K562 (cell line): ENCODE measurements around the gene MFAP3. TPM values are rescaled to one million over a fixed set of nuclear protein-coding genes. Genes with fewer than 3 reads are reported as not detected.

Experiments used
- E2F6 ChIP-seq, 2 experiments: IDR thresholded peaks; 2 replicates each; pipeline ENCODE4 v1.6.1; 2011; ENCODE audit warnings: borderline replicate concordance in 1 of 2, control low read depth in 1 of 2, low read depth in 1 of 2, low read length in 1 of 2, mild to moderate bottlenecking in 1 of 2, mixed read lengths in 1 of 2, moderate library complexity in 1 of 2; ENCODE audit not compliant: insufficient read depth in 1 of 2, insufficient read length in 1 of 2, poor library complexity in 1 of 2, severe bottlenecking in 1 of 2; ENCODE audit errors: extremely low read depth in 1 of 2
- ELF1 ChIP-seq: fragments of 200-800 bp; sonication (Bioruptor generic); IDR thresholded peaks from 2 replicates; pipeline ENCODE4 v1.6.1; 2016; ENCODE audit warnings: missing genetic modification characterization, missing compliant biosample characterization
- ELK3 ChIP-seq: fragments of 450-650 bp; formaldehyde crosslinking; IDR thresholded peaks from 2 replicates; pipeline ENCODE4 v1.4.0; 2020; ENCODE audit warnings: mild to moderate bottlenecking
- FOXP1 ChIP-seq: sonication (generic); formaldehyde crosslinking; IDR thresholded peaks from 2 replicates; pipeline ENCODE4 v1.8.0; 2022; ENCODE audit warnings: mild to moderate bottlenecking, missing genetic modification reagents
- GTF2B ChIP-seq: IDR thresholded peaks from 2 replicates; pipeline ENCODE4 v1.6.1; 2011; ENCODE audit not compliant: insufficient read length; ENCODE audit errors: extremely low read depth
- HDAC2 ChIP-seq: fragments of 450-650 bp; IDR thresholded peaks from 2 replicates; pipeline ENCODE4 v1.6.1; 2016; ENCODE audit warnings: mild to moderate bottlenecking
- HMG20A ChIP-seq: fragments of 450-650 bp; formaldehyde crosslinking; conservative IDR thresholded peaks from 2 replicates; pipeline ENCODE4 v1.4.0; 2020; ENCODE audit warnings: mild to moderate bottlenecking, mixed read lengths
- JUNB ChIP-seq: fragments of 450-650 bp; formaldehyde crosslinking; conservative IDR thresholded peaks from 2 replicates; pipeline ENCODE4 v1.4.0; 2020; ENCODE audit warnings: mild to moderate bottlenecking
- MITF ChIP-seq: IDR thresholded peaks from 2 replicates; pipeline ENCODE4 v1.6.1; 2014; ENCODE audit warnings: antibody characterized with exemption
- MLLT1 ChIP-seq, 2 experiments: fragments of 450-650 bp; IDR thresholded peaks; 2 replicates each; pipeline ENCODE4 v1.6.1; 2016
- MTA3 ChIP-seq: fragments of 450-650 bp; formaldehyde crosslinking; IDR thresholded peaks from 2 replicates; pipeline ENCODE4 v1.6.1; 2017; ENCODE audit warnings: mild to moderate bottlenecking, borderline replicate concordance
- SRSF9 ChIP-seq: fragments of 200-400 bp; formaldehyde crosslinking; IDR thresholded peaks from 2 replicates; pipeline ENCODE4 v1.6.1; 2017; ENCODE audit warnings: low read depth, low read length, borderline replicate concordance
- ZNF165 ChIP-seq: fragments of 250-450 bp; sonication (Bioruptor Pico); IDR thresholded peaks from 2 replicates; pipeline ENCODE4 v1.4.0; 2020; ENCODE audit warnings: borderline replicate concordance
- ZNF184 ChIP-seq: sonication (generic); formaldehyde crosslinking; IDR thresholded peaks from 2 replicates; pipeline ENCODE4 v1.5.0; 2020; ENCODE audit warnings: missing genetic modification reagents
- ZNF280A ChIP-seq: fragments of 450-650 bp; IDR thresholded peaks from 2 replicates; pipeline ENCODE4 v1.6.1; 2018; ENCODE audit warnings: mild to moderate bottlenecking, low read depth; ENCODE audit not compliant: partially characterized antibody
- ZNF282 ChIP-seq: sonication (generic); formaldehyde crosslinking; IDR thresholded peaks from 2 replicates; pipeline ENCODE4 v1.8.1; 2023; ENCODE audit warnings: missing genetic modification reagents
- ZNF445 ChIP-seq: fragments of 250-450 bp; sonication (Bioruptor Pico); IDR thresholded peaks from 2 replicates; pipeline ENCODE4 v1.4.0; 2020; ENCODE audit warnings: low read depth, mild to moderate bottlenecking, moderate library complexity
- ZNF740 ChIP-seq, 3 experiments: fragments of 200-800 bp in 1 of 3; sonication (Bioruptor generic) in 1 of 3; sonication (generic) in 1 of 3; formaldehyde crosslinking in 1 of 3; IDR thresholded peaks; 2 replicates each; pipeline versions ENCODE4 v1.6.1 to v1.8.0; 2016 to 2022; ENCODE audit warnings: mild to moderate bottlenecking in 2 of 3, missing compliant biosample characterization in 2 of 3, missing genetic modification characterization in 2 of 3, missing genetic modification reagents in 1 of 3
- polyA plus RNA-seq, 8 experiments: library from polyadenylated mRNA; depleted of rRNA in 4 of 8; stranded (reverse) in 5 of 8; unstranded in 3 of 8; fragments of >200 nt; fragmentation: Nextera tagmentation in 2 of 8; fragmentation: Illumina TruSeq in 1 of 8; extraction: Ambion mirVana in 2 of 8; extraction: Trizol in 1 of 8; gene quantifications; 2 replicates each; pipeline versions ENCODE4 v1.2.1 to v1.2.3, GENCODE V29; 2011 to 2014; ENCODE audit warnings: inconsistent platforms in 1 of 8, missing spikeins in 1 of 8
- total RNA-seq, 7 experiments: library from RNA; depleted of rRNA in 6 of 7; stranded (reverse); fragments of >200 nt in 6 of 7; fragmentation: Illumina TruSeq in 2 of 7; extraction: Trizol in 2 of 7; gene quantifications; 2 replicates each; pipeline versions ENCODE4 v1.2.1 to v1.2.3, GENCODE V29; 2011 to 2021; ENCODE audit warnings: low replicate concordance in 1 of 7

The MFAP3 gene
- total and polyA plus RNA-seq, 9 of the 15 experiments (the other 6 are each of a cell fraction or from before 2014, with no cell fraction given): 9.5 to 39.1 (median 20.7) TPM

- TF ChIP-seq GTF2B (no peak), ELF1 (tag) (peak; percentile 85), E2F6 (IDR thresholded peaks at IDR 0.05; ENCODE audit: borderline replicate concordance in 1 of 2, extremely low read depth in 1 of 2, insufficient read depth in 1 of 2, insufficient read length in 1 of 2, low read depth in 1 of 2, low read length in 1 of 2, poor library complexity in 1 of 2, severe bottlenecking in 1 of 2) (peak; percentile 78 to 83), HDAC2 (peak; percentile 52; the same call in 1 of the 2 replicates), MTA3 (peak; percentile 61; the same call in 1 of the 2 replicates), FOXP1 (CRISPR knock-in tag) (no peak), ZNF165 (CRISPR knock-in tag) (no peak), MLLT1 (IDR thresholded peaks at IDR 0.05) (peak in 1 of 2 experiments; percentile 80; a peak in 2 of 4 replicates), SRSF9 (no peak), HMG20A (CRISPR knock-in tag) (no peak), JUNB (no peak), ZNF740 (CRISPR knock-in tag; IDR thresholded peaks at IDR 0.05) (no peak), ZNF740 (tag; IDR thresholded peaks at IDR 0.05) (no peak), ELK3 (CRISPR knock-in tag) (no peak), ZNF280A (no peak), ZNF445 (CRISPR knock-in tag) (no peak), ZNF184 (CRISPR knock-in tag) (no peak), ZNF282 (CRISPR knock-in tag) (no peak), MITF (no peak)
Measured at GRCh38 chr5:154038707-154039457, at the start of gene MFAP3, which contains the start of gene FAM114A2 (continued).
